ENCODE measurements around the gene ZSCAN5A.

DNA sequence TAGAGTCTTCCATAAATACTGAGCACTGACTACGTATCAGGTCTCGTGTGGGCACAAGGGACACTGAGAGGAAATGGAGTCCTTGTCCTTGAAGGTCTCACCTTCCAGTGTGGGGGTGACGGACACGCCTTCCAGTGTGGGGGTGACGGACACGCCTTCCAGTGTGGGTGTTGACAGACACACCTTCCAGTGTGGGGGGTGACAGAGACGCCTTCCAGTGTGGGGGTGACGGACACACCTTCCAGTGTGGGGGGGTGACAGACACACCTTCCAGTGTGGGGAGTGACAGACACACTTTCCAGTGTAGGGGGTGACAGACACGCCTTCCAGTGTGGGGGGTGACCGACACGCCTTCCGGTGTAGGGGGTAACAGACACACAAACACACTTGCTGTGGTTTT is 56.4 kb downstream of the ZSCAN5A start:
- TF ChIP-seq, protein P1, sequence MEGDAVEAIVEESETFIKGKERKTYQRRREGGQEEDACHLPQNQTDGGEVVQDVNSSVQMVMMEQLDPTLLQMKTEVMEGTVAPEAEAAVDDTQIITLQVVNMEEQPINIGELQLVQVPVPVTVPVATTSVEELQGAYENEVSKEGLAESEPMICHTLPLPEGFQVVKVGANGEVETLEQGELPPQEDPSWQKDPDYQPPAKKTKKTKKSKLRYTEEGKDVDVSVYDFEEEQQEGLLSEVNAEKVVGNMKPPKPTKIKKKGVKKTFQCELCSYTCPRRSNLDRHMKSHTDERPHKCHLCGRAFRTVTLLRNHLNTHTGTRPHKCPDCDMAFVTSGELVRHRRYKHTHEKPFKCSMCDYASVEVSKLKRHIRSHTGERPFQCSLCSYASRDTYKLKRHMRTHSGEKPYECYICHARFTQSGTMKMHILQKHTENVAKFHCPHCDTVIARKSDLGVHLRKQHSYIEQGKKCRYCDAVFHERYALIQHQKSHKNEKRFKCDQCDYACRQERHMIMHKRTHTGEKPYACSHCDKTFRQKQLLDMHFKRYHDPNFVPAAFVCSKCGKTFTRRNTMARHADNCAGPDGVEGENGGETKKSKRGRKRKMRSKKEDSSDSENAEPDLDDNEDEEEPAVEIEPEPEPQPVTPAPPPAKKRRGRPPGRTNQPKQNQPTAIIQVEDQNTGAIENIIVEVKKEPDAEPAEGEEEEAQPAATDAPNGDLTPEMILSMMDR (IDR thresholded peaks at IDR 0.05): no peak
- TF ChIP-seq RAD21 (IDR thresholded peaks at IDR 0.05; ENCODE audit: low read length): no peak
